ENCODE results near the gene TOLLIP. TPM values are rescaled to one million over a fixed set of nuclear protein-coding genes. Genes with fewer than 3 reads are reported as not detected.

TOLLIP gene
- total and polyA plus RNA-seq, 7 experiments from 2014 or later: 20.9 to 63.8 (median 46.7) TPM

- H3K36me3 Mint-ChIP-seq: peaks cover 0 to 19% (median 3%) of the 10 kb centered on the region in 5 donors
- ChIA-PET POLR2A (no interaction called here), CTCF (no interaction called here)
- Histone ChIP-seq H3K4me1 (ENCODE audit: control insufficient read depth in 2 of 2, insufficient read depth in 2 of 2, low read length in 2 of 2) (no peaks in the 10 kb centered on the region), H3K4me3 (ENCODE audit: low read length) (no peak overlapping the region), H3K36me3 (ENCODE audit: control insufficient read depth in 2 of 3, insufficient read depth in 3 of 3, low read length in 3 of 3) (peaks cover 0 to 29% (median 0%) of the 10 kb centered on the region in 3 experiments), H3K27me3 (ENCODE audit: control insufficient read depth in 2 of 2, insufficient read depth in 2 of 2, low read length in 2 of 2) (no peaks in the 10 kb centered on the region), H3K27ac (ENCODE audit: low read depth, low read length) (no peak overlapping the region), H3K9me3 (ENCODE audit: control insufficient read depth in 2 of 3, low read length in 3 of 3) (no peaks in the 10 kb centered on the region)
- no peaks in the 10 kb centered on the region for H3K27me3 Mint-ChIP-seq
- H3K4me3 Mint-ChIP-seq: no peak overlapping the region
- H3K9me3 Mint-ChIP-seq: no peaks in the 10 kb centered on the region
- H3K4me1 Mint-ChIP-seq: peaks cover 0 to 8% (median 0%) of the 10 kb centered on the region in 7 donors
- H3K27ac Mint-ChIP-seq: no peak overlapping the region
- ATAC-seq: no peak
- DNase-seq: no peak
- intact Hi-C loops (cut with micrococcal nuclease): no loop called here
These were observed 36.9 kb downstream of the TOLLIP start for GRCh38 chr11:1272531-1272930.

- ATAC-seq (no peak), DNase-seq (no peak)
- H3K9me3 ChIP-seq (ENCODE audit: control insufficient read depth in 2 of 3, low read length in 3 of 3): no peaks in the 10 kb centered on the region
- ChIA-PET CTCF (no interaction called here), POLR2A (interaction anchor here (1.0 kb wide), 1 partner anchor 9 kb away, joined by 3 read pairs; no protein-coding TSS in a partner anchor)
- Mint-ChIP-seq H3K4me3 (no peak overlapping the region), H3K27ac (no peak overlapping the region), H3K27me3 (no peaks in the 10 kb centered on the region), H3K4me1 (peaks cover 0 to 14% (median 0%) of the 10 kb centered on the region in 7 donors), H3K9me3 (no peaks in the 10 kb centered on the region), H3K36me3 (peaks cover 0 to 15% (median 0%) of the 10 kb centered on the region in 5 donors)
- no peaks in the 10 kb centered on the region for H3K27me3 ChIP-seq (ENCODE audit: control insufficient read depth in 2 of 2, insufficient read depth in 2 of 2, low read length in 2 of 2)
- no peak overlapping the region for H3K27ac ChIP-seq (ENCODE audit: low read depth, low read length)
- H3K4me1 ChIP-seq (ENCODE audit: control insufficient read depth in 2 of 2, insufficient read depth in 2 of 2, low read length in 2 of 2): no peaks in the 10 kb centered on the region
- no peak overlapping the region for H3K4me3 ChIP-seq (ENCODE audit: low read length)
- H3K36me3 ChIP-seq (ENCODE audit: control insufficient read depth in 2 of 3, insufficient read depth in 3 of 3, low read length in 3 of 3): peaks cover 0 to 25% (median 0%) of the 10 kb centered on the region in 3 experiments
- intact Hi-C loops (cut with micrococcal nuclease): no loop called here
These were observed 37.5 kb downstream of the TOLLIP start for GRCh38 chr11:1271927-1272326.

DNA sequence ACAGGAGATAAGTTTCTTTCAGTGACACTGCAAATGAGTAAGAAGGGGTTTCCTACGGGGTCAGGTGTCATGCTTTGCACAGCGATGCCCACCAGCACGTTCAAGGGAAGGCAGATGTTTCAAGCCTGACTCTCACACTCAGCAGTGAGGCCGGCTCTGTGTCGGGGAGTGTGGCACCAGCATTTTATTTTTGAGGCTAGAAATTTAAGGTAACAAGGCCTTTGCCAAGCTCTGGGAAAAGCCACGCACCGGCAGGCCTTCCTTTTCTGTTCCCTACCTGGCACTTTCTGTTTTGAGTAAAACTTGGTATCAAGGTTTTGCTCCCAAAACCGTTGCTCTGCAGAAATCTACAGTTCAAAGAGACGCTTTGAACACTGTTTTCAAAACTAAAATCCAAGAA is 38.0 kb downstream of the TOLLIP start:
- intact Hi-C loops (cut with micrococcal nuclease): no loop called here
- ChIA-PET POLR2A (interaction anchor here (1.0 kb wide), 1 partner anchor 8 kb away, joined by 3 read pairs; no protein-coding TSS in a partner anchor), CTCF (no interaction called here)
- Histone ChIP-seq H3K36me3 (ENCODE audit: control insufficient read depth in 2 of 3, insufficient read depth in 3 of 3, low read length in 3 of 3) (peaks cover 0 to 20% (median 0%) of the 10 kb centered on the region in 3 experiments), H3K4me3 (ENCODE audit: low read length) (no peak overlapping the region), H3K27me3 (ENCODE audit: control insufficient read depth in 2 of 2, insufficient read depth in 2 of 2, low read length in 2 of 2) (no peaks in the 10 kb centered on the region), H3K4me1 (ENCODE audit: control insufficient read depth in 2 of 2, insufficient read depth in 2 of 2, low read length in 2 of 2) (no peaks in the 10 kb centered on the region), H3K9me3 (ENCODE audit: control insufficient read depth in 2 of 3, low read length in 3 of 3) (no peaks in the 10 kb centered on the region), H3K27ac (ENCODE audit: low read depth, low read length) (no peak overlapping the region)
- Mint-ChIP-seq H3K9me3 (no peaks in the 10 kb centered on the region), H3K27me3 (no peaks in the 10 kb centered on the region), H3K4me3 (no peak overlapping the region), H3K27ac (no peak overlapping the region), H3K36me3 (peaks cover 0 to 10% (median 0%) of the 10 kb centered on the region in 5 donors), H3K4me1 (peaks cover 0 to 18% (median 0%) of the 10 kb centered on the region in 7 donors)
- DNase-seq (no peak), ATAC-seq (no peak)

DNA sequence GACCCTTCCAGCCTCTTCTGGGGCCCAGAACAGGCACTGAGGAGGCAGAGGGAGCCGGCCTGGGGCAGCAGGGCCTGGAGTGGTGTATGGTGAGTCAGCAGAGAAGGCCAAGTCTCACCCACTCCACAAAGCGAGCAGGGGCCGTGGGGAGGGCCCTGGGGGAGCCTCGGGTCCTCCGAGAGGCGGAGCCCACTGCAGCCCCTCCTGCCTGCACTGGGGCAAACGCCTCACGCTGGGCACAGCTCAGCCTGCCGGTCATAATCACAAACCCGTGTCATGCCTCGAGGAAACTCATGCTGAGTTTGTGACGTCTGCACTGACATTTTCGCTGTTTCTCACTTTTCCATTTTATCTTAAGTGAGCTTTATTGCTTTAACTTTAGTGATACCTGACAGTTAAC is 38.4 kb downstream of the TOLLIP start:
- no peak overlapping the region for H3K27ac ChIP-seq (ENCODE audit: low read depth, low read length)
- H3K27me3 ChIP-seq (ENCODE audit: control insufficient read depth in 2 of 2, insufficient read depth in 2 of 2, low read length in 2 of 2): no peaks in the 10 kb centered on the region
- H3K36me3 ChIP-seq (ENCODE audit: control insufficient read depth in 2 of 3, insufficient read depth in 3 of 3, low read length in 3 of 3): peaks cover 0 to 16% (median 0%) of the 10 kb centered on the region in 3 experiments
- Mint-ChIP-seq H3K27me3 (no peaks in the 10 kb centered on the region), H3K4me3 (no peak overlapping the region), H3K4me1 (peaks cover 0 to 18% (median 0%) of the 10 kb centered on the region in 7 donors), H3K27ac (no peak overlapping the region), H3K9me3 (no peaks in the 10 kb centered on the region), H3K36me3 (peaks cover 0 to 8% (median 0%) of the 10 kb centered on the region in 5 donors)
- no peaks in the 10 kb centered on the region for H3K4me1 ChIP-seq (ENCODE audit: control insufficient read depth in 2 of 2, insufficient read depth in 2 of 2, low read length in 2 of 2)
- no peak overlapping the region for H3K4me3 ChIP-seq (ENCODE audit: low read length)
- intact Hi-C loops (cut with micrococcal nuclease): no loop called here
- ChIA-PET CTCF (no interaction called here), POLR2A (interaction anchor here (1.0 kb wide), 1 partner anchor 8 kb away, joined by 3 read pairs; no protein-coding TSS in a partner anchor)
- no peaks in the 10 kb centered on the region for H3K9me3 ChIP-seq (ENCODE audit: control insufficient read depth in 2 of 3, low read length in 3 of 3)
- ATAC-seq (no peak), DNase-seq (no peak)

DNA sequence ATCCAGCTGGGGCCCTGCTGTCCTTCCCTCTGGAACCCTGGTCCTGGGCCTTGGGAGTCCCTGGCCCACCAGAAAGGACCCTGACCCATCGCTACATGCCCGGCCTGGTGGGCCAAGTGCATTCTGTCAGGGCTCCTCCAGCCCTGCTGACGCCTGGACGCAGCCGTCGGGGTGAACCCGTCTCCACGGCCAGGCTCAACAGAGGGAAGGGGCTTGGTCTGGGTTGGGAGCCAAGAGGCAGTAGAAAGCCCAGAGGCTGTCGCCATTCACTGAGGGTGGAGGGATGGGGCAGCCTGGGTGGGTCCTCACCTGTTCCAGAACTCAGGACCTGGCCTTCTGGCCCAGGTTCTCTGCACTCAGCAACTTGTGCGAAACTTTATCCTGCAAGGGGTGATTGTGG is 39.0 kb downstream of the TOLLIP start:
- H3K4me3 Mint-ChIP-seq: no peak overlapping the region
- Histone ChIP-seq H3K27ac (ENCODE audit: low read depth, low read length) (no peak overlapping the region), H3K9me3 (ENCODE audit: control insufficient read depth in 2 of 3, low read length in 3 of 3) (no peaks in the 10 kb centered on the region), H3K4me1 (ENCODE audit: control insufficient read depth in 2 of 2, insufficient read depth in 2 of 2, low read length in 2 of 2) (no peaks in the 10 kb centered on the region), H3K27me3 (ENCODE audit: control insufficient read depth in 2 of 2, insufficient read depth in 2 of 2, low read length in 2 of 2) (no peaks in the 10 kb centered on the region), H3K4me3 (ENCODE audit: low read length) (no peak overlapping the region), H3K36me3 (ENCODE audit: control insufficient read depth in 2 of 3, insufficient read depth in 3 of 3, low read length in 3 of 3) (peaks cover 0 to 10% (median 0%) of the 10 kb centered on the region in 3 experiments)
- peaks cover 0 to 3% (median 0%) of the 10 kb centered on the region in 5 donors for H3K36me3 Mint-ChIP-seq
- ChIA-PET CTCF (no interaction called here), POLR2A (no interaction called here)
- no peak overlapping the region for H3K27ac Mint-ChIP-seq
- intact Hi-C loops (cut with micrococcal nuclease): no loop called here
- ATAC-seq (no peak), DNase-seq (no peak)
- H3K9me3 Mint-ChIP-seq: no peaks in the 10 kb centered on the region
- H3K4me1 Mint-ChIP-seq: peaks cover 0 to 18% (median 0%) of the 10 kb centered on the region in 7 donors
- H3K27me3 Mint-ChIP-seq: no peaks in the 10 kb centered on the region

GRCh38 chr11:1269957-1270356 is 39.5 kb downstream of the TOLLIP start:
- H3K9me3 Mint-ChIP-seq: peaks cover 0 to 2% (median 0%) of the 10 kb centered on the region in 11 donors
- ChIA-PET POLR2A (interaction anchor here (1.4 kb wide), 1 partner anchor 39 kb away, joined by 4 read pairs; the partner anchor contains the start of gene TOLLIP), CTCF (no interaction called here)
- peaks cover 0 to 1% (median 0%) of the 10 kb centered on the region in 5 donors for H3K36me3 Mint-ChIP-seq
- H3K36me3 ChIP-seq (ENCODE audit: control insufficient read depth in 2 of 3, insufficient read depth in 3 of 3, low read length in 3 of 3): peaks cover 0 to 5% (median 0%) of the 10 kb centered on the region in 3 experiments
- no peak overlapping the region for H3K4me3 ChIP-seq (ENCODE audit: low read length)
- H3K27me3 ChIP-seq (ENCODE audit: control insufficient read depth in 2 of 2, insufficient read depth in 2 of 2, low read length in 2 of 2): no peaks in the 10 kb centered on the region
- no peak overlapping the region for H3K4me3 Mint-ChIP-seq
- peak overlapping the region in 1 of 9 donors; percentile 80 for H3K27ac Mint-ChIP-seq
- no peaks in the 10 kb centered on the region for H3K4me1 ChIP-seq (ENCODE audit: control insufficient read depth in 2 of 2, insufficient read depth in 2 of 2, low read length in 2 of 2)
- H3K9me3 ChIP-seq (ENCODE audit: control insufficient read depth in 2 of 3, low read length in 3 of 3): no peaks in the 10 kb centered on the region
- ATAC-seq (no peak), DNase-seq (no peak)
- intact Hi-C loops (cut with micrococcal nuclease): loop anchor here in 1 of 2 donors (10.0 kb wide), 1 partner anchor 65 kb away; no protein-coding TSS in a partner anchor
- no peak overlapping the region for H3K27ac ChIP-seq (ENCODE audit: low read depth, low read length)
- peaks cover 0 to 20% (median 0%) of the 10 kb centered on the region in 7 donors for H3K4me1 Mint-ChIP-seq
- no peaks in the 10 kb centered on the region for H3K27me3 Mint-ChIP-seq
